ENCODE data around the gene ADCY2. TPM values are rescaled to one million over a fixed set of nuclear protein-coding genes. Genes with fewer than 3 reads are reported as not detected.
A peak's percentile ranks its signal among the peaks of the same experiment; 100 is the strongest.

ADCY2 gene
- total RNA-seq (2021) = 30.9 and 31.3 TPM in 2 replicates
- long read RNA-seq, full-length matches to known transcripts = 4 of 27 reads
- long read RNA-seq, partial matches to known transcripts = 6 of 27 reads
- long read RNA-seq, other reads (novel, unspliced or antisense) = 17 of 27 reads

DNA sequence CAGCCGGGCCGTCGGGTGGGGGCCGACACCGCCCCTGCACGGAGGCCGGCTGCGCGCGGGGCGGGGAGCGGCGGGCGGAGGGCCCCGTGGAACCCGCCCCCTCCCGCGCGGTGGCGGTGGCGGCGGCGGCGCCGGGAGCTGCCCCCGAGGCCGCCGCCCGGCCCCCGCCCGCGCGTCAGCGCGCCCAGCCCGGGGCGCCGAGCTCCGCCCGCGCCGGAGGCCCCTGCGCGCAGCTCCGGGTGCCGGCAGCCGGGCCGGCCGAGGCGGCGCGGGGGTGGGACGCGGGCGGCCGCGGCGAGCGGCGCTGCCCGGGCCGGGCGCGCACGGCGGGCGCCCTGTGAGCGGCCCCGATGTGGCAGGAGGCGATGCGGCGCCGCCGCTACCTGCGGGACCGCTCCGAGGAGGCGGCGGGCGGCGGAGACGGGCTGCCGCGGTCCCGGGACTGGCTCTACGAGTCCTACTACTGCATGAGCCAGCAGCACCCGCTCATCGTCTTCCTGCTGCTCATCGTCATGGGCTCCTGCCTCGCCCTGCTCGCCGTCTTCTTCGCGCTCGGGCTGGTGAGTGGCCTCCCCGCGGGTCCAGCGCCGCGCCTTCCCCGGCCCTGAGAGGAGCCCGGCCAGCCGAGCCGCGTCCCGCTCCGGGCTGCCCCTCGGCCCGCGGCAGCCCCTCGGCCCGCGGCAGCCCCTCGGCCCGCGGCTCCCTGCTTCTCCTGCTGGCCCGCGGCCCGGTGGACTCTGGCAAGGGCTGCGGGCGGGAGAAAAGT, at the start of gene ADCY2:
Gene ADCY2 (plus strand): TSS at position 192 of the 766 bp plus-strand sequence. CDS start 159 bp downstream, at position 351.
- DNase-seq = no peak
- Histone ChIP-seq H3K18ac (ENCODE audit: insufficient read length, low read depth, low read length) (no peak within 1 kb of the TSS), H3K4me1 (ENCODE audit: insufficient read depth, low read length) (peaks cover 24% of the 10 kb centered on the region), H3K9ac (ENCODE audit: extremely low read depth, insufficient read length, low read length) (peak within 1 kb of the TSS; percentile 73), H3K27me3 (ENCODE audit: insufficient read depth, low read length) (no peaks in the 10 kb centered on the region), H3K4me2 (ENCODE audit: insufficient read depth, insufficient read length, low read length) (peak within 1 kb of the TSS; percentile 90), H2AK5ac (ENCODE audit: insufficient read length, low read length) (no peak within 1 kb of the TSS), H2BK20ac (ENCODE audit: low read depth, low read length, poor library complexity, severe bottlenecking) (no peak within 1 kb of the TSS), H3K14ac (ENCODE audit: insufficient read depth, low read length) (peak within 1 kb of the TSS; percentile 58; the same call in 1 of the 2 replicates), H3T11ph (ENCODE audit: low read length) (no peak within 1 kb of the TSS), H2BK120ac (ENCODE audit: low read depth, low read length, poor library complexity, severe bottlenecking) (no peak within 1 kb of the TSS), H3K79me1 (ENCODE audit: insufficient read depth, low read depth, low read length, poor library complexity, severe bottlenecking) (peaks cover 3% of the 10 kb centered on the region), H3K4ac (ENCODE audit: low read depth, low read length) (no peak within 1 kb of the TSS), H3K27ac (ENCODE audit: insufficient read length, low read depth, low read length) (no peak within 1 kb of the TSS), H3K9me3 (ENCODE audit: control insufficient read depth, low read depth, low read length) (no peaks in the 10 kb centered on the region), H2BK12ac (ENCODE audit: insufficient read length, low read depth, low read length) (no peak within 1 kb of the TSS), H4K5ac (ENCODE audit: insufficient read length, low read depth, low read length) (no peak within 1 kb of the TSS), H2AFZ (ENCODE audit: low read length) (no peak within 1 kb of the TSS), H4K91ac (ENCODE audit: insufficient read length, low read depth, low read length) (no peak within 1 kb of the TSS), H4K8ac (replicated peaks; ENCODE audit: insufficient read length, low read depth, low read length) (no peak within 1 kb of the TSS), H3K23ac (ENCODE audit: insufficient read length, low read depth, low read length) (no peak within 1 kb of the TSS), H4K20me1 (ENCODE audit: control insufficient read depth, insufficient read depth, insufficient read length) (no peaks in the 10 kb centered on the region), H3K23me2 (ENCODE audit: insufficient read length, low read depth, low read length, poor library complexity, severe bottlenecking) (peaks cover 19% of the 10 kb centered on the region), H2BK5ac (ENCODE audit: insufficient read length, low read length) (no peak within 1 kb of the TSS), H2BK15ac (ENCODE audit: low read depth, low read length) (no peak within 1 kb of the TSS), H3K56ac (ENCODE audit: insufficient read length, low read depth, low read length) (no peak within 1 kb of the TSS), H3K79me2 (ENCODE audit: insufficient read depth, low read length) (peaks cover 23% of the 10 kb centered on the region; the same call in 1 of the 2 replicates)
- Mint-ChIP-seq H3K4me3 (peak within 1 kb of the TSS; percentile 79 to 97), H3K36me3 (ENCODE audit: insufficient read depth in 1 of 3, low read depth in 3 of 3) (peaks cover 0 to 5% (median 0%) of the 10 kb centered on the region in 3 experiments; a peak in 2 of 7 replicates), H3K4me1 (peaks cover 55 to 63% of the 10 kb centered on the region in 2 experiments), H3K27me3 (ENCODE audit: low read depth) (no peaks in the 10 kb centered on the region), H3K9me3 (no peaks in the 10 kb centered on the region; a peak in 2 of 5 replicates), H3K27ac (peak within 1 kb of the TSS in 1 of 3 experiments; percentile 42; a peak in 2 of 7 replicates)
- TF ChIP-seq, protein P1, sequence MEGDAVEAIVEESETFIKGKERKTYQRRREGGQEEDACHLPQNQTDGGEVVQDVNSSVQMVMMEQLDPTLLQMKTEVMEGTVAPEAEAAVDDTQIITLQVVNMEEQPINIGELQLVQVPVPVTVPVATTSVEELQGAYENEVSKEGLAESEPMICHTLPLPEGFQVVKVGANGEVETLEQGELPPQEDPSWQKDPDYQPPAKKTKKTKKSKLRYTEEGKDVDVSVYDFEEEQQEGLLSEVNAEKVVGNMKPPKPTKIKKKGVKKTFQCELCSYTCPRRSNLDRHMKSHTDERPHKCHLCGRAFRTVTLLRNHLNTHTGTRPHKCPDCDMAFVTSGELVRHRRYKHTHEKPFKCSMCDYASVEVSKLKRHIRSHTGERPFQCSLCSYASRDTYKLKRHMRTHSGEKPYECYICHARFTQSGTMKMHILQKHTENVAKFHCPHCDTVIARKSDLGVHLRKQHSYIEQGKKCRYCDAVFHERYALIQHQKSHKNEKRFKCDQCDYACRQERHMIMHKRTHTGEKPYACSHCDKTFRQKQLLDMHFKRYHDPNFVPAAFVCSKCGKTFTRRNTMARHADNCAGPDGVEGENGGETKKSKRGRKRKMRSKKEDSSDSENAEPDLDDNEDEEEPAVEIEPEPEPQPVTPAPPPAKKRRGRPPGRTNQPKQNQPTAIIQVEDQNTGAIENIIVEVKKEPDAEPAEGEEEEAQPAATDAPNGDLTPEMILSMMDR (conservative IDR thresholded peaks at IDR 0.05) = no peak
- no CpG with 5 or more reads among the region's 121 CpGs for WGBS (ENCODE audit: extremely low coverage, insufficient read length, low lambda C conversion rate)

All from H9 (cell line).